ENCODE data around the gene TXNL4B.
A peak's percentile ranks its signal among the peaks of the same experiment; 100 is the strongest.
"Not testable (repeated sequence)": the region's sequence is repeated elsewhere in the genome, so short reads cannot be mapped to it uniquely, and the experiment has no call there.

Gene TXNL4B

DNA sequence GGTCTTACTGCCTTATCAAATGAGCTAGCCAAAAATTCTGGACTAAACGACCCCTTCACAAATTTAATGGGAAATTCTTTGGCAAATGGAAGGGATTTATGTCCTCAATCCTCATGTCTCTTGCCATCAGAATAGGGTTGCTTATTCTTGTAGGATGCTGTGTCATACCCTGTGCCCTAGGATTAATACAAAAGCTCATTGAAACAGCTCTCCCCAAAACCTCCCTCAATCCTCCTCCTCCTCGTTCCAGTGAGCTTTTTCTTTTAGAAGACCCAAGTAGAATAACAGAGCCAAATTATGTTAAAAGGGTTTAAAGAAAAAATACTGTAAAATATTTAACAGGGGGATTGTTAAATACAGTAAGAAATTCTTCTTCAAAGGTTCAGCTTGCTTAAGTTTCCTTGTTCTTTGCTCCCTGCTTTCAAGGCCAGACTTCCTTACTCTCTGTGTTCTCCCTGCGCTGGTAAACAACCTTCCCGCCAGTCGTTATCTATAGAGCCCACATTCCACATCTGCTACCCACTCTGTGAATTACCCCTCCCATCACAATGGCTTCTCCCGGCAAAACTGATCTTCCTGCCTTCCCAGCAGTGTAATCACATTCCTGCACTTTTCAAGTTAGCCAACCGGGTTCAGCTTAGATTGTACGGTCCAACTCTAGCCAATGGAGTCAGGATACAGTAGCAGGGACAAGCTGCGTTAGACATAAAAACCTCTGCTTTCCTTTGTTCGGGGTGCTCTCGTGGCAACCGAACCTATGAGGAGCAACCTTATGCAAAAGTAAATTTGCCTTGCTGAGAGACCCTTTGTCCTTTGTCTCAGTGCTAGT is 20.7 kb downstream of the TXNL4B start:
- no peak for DNase-seq

DNA sequence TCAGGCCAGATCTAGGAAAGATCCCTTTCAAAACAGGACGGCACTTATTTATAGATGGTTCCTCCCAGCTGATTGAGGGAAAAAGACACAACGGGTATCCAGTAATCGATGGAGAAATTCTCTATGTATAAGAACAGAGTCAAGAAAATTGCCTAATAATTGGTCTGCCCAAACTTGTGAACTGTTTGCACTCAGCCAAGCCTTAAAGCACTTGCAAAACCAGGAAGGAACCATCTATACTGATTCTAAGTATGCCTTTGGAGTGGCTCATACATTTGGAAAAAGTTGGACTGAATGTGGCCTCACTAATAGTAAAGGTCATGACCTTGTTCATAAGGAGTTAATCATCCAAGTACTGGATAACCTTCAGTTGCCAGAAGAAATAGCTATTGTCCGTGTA is 24.5 kb downstream of the TXNL4B start:
- DNase-seq = no peak

DNA sequence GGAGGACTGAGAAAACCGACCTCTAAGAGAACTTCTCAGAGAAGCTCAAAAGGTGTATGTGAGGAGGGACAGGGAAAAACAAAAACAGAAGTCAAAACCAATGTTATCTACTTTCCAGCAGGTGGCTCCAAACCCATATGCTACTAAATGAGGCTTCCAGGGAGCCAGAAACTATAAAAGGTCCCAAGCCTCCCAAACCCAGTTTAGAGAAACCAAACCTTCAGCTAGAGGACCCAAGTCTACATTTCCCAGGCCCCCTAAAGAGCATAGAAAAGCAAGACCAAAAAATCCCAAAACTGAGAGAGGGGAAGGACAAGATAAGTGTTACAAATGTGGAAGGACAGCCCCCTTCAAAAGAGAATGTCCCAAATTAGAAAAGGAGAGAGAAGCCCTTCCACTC is 26.7 kb downstream of the TXNL4B start:
- peak; percentile 4 for DNase-seq

DNA sequence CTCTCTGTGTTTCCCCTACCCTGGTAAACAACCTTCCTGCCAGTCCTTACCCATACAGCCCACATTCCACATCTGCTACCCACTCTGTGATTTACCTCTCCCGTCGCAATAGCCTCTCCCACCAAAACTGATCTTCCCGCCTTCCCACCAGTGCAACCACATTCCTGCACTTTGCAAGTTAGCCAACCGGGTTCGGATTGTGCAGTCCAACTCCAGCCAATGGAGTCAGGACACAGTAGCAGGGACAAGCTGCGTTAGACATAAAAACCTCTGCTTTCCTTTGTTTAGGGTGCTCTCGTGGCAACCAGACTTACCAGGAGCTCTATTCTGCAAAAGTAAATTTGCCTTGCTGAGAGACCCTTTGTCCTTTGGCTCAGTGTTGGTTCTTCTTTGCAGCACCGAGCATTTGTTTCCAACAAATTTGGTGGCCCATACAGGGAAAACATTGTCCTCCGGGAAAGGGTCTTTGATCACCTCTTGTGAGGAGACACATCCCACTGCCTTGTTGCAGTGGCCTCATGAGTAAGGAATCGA is 29.0 kb downstream of the TXNL4B start:
- no peak for DNase-seq

DNA sequence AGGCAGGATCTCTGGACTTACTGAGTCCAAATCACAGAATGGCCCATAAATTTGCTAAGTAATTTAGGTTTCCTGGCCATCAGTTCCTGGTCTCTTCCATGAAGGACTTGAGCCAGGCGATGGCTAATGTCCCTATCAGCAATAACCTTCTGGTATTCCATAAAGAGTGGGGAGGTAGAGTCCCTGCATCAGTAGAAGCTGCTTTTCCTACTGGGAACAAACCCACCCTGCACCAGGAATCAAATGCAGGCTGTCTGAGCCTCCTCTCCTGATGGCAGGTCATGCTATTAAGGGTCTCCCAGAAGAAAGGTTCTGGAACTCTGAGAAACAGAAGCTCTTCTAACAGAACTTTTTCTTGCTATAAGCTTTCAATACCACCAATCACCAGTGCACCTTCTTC is 31.9 kb downstream of the TXNL4B start:
- no peak for DNase-seq

DNA sequence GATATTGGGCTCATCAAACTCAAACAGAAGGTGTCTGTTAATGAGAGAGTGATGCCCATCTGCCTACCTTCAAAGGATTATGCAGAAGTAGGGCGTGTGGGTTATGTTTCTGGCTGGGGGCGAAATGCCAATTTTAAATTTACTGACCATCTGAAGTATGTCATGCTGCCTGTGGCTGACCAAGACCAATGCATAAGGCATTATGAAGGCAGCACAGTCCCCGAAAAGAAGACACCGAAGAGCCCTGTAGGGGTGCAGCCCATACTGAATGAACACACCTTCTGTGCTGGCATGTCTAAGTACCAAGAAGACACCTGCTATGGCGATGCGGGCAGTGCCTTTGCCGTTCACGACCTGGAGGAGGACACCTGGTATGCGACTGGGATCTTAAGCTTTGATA is 33.0 kb downstream of the TXNL4B start:
- DNase-seq = no peak

DNA sequence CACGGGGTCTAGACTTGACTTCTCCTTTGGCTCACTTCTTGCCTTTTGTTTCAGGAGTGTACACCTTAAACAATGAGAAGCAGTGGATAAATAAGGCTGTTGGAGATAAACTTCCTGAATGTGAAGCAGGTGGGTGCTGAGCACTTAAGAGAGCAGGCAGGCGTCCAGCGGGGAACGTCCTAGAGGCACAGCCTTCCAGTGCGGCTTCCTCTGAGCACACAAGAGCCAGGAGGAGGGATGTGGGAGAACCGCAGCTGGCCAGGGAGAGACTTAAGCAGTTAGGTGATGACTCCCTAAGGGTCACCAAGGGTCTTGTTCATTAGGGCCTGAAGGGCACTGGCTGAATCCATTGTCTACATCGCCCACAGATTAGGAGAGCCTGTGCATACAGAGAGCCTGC is 34.4 kb downstream of the TXNL4B start:
- not testable (repeated sequence) for DNase-seq

DNA sequence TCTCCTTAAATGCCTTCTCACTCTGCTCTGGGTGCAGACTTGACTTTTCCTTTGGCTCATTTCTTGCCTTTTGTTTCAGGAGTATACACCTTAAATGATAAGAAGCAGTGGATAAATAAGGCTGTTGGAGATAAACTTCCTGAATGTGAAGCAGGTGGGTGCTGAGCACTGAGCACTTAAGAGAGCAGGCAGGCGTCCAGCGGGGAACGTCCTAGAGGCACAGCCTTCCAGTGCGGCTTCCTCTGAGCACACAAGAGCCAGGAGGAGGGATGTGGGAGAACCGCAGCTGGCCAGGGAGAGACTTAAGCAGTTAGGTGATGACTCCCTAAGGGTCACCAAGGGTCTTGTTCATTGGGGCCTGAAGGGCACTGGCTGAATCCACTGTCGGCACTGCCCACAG is 36.1 kb downstream of the TXNL4B start:
- not testable (repeated sequence) for DNase-seq

DNA sequence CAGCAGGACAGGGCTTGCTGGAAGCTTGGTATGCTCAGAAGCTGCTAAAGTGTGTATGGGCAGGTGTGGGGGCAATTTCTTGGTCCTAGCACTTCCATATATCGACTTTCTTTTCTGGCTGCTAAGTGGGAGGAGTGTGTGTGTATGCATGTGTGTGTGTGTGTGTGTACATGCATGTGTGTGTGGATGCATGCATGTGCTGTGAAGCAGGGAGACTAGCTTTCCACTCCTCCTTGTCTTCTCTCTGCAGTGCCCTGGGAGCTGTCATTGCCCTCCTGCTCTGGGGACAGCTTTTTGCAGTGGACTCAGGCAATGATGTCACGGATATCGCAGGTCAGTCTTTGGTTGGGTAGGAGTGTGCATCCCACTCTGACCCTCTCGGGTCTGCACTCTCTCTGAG is 37.5 kb downstream of the TXNL4B start:
- no peak for DNase-seq

DNA sequence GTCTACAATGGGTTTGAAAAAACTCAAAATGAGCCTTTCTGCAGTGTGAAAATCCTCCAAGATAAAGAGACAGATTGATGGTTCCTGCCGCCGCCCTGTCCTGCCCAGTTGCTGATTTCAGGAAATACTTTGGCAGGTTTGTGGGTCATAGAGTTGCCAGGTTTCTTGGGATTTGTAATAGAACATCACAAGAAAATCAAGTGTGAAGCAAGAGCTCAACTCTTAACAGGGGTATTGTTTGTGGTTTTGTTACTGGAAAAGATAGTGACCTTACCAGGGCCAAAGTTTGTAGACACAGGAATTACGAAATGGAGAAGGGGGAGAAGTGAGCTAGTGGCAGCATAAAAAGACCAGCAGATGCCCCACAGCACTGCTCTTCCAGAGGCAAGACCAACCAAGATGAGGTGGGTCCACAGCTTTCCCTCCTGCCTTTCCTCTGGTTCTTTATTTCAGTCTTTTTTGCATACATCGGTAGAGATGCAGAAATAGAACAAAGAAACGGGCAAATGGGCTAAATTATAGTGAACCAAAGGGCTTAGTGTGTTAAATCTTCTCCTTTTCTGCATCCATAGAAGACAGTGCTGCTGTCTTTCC is 39.1 kb downstream of the TXNL4B start, which contains the start of gene HP:
HP (plus strand) TSS at position 252 of the 594 bp plus-strand sequence; CDS start at position 400, 148 bp downstream.
- DNase-seq = not testable (repeated sequence)

DNA sequence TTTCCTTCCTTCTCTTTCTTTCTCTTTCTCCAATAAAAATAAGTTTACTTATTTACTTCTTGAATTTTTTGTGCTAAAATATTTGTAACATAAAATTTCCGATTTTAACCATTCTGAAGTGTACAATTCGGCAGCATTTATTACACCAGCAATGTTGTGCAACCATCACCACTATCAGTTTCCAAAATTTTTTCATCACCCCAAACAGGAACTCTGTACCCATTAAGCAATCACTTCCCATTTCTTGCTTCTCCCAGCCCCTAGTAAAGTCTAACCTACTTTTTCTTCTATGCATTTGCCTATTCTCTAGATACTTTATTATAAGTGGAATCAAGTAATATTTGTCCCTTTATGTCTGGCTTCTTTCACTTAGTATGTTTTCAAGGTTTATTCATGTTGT is 41.6 kb downstream of the TXNL4B start:
- no peak for DNase-seq

DNA sequence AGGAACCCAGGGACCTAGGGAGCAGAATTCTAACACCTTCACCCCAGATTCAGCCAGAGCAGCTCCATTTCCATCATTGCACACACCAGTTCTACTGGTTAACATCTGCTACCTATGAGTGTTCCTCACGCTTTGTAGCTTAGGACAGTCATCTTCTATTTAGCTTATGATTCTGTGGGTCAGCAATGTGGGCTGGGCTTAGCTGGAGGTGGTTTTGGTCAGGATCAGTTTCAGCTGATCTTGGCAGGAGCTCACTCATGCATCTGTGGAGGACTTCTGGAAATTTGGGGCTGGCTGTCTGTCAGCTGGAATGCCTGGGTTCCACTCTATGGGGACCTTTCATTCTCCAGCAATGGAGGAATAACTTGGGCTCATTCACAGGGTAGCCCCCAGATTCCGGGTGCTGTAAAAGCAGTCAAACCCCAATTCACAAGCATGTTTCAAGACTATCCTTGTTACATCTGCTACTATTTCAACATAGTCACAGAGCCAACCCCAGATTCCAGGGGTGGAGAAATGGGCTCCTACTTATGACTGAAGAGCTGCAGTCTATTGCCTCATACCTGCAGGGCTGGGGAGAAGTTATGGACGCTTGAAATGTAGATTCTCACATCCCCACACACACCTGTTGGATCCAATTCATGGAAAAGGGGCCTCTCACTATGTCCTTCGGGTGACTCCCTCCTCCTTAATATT is 42.5 kb downstream of the TXNL4B start:
- DNase-seq = no peak

DNA sequence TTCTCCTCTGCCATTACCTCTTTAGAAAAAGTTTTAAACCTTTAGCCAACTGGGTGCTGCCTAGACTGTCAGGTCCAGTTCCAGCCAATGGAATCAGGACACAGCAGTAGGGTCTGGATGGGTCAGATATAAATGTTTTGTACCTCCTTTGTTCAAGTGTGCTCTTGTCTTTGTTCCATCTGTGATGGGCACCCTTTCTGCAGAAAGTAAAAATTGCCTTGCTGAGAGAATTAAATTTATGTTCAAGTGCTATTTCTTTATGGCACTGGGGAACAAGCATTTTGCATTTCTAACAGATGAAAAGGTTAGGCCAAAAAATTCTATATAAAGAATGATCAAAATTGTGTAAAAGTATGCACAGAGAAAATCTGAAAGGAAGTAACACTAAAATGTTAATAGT is 44.3 kb downstream of the TXNL4B start:
- DNase-seq = no peak

DNA sequence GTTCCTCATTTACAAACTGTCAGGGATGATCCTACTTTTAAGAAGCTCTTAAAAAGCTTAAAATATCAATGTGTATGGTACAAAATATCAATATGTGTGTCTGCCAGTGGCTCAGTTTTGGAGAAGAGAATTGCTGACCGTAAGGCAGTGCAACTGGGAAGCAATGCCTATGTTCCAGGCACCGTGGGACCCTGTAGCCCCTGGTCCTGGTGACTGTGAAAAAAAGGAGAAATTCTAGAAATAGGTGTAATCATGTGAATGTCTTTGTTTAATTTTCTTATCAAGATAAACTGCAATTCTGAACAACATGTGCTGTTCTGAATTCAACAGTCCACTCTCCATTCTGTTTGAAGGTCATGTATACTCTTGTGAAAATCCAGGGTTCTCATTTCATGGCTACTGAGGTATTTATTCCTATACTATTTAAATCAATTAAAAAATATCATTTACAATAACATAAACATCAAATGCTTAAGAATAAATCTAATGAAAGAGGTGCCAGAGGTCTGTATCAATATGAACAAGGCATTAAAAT is 48.5 kb downstream of the TXNL4B start:
- DNase-seq = no peak

DNA sequence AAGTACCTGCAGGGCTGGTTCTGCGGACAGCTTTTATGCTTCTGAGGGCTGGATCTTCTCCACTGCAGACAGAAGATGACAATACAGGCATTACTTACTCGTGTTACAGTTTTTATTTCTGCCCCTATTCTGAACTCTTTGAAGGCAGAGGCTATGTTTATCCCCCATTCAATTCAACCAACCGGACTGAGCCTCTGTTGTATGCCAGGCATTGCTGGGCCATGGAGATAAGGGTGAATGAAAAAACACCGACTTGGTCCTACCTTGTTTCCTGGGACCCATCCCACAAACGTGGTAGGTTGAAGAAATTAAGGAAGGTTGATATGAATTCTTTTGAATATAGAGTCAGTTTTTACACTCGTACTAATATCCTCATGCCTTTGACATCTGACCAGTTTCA is 49.1 kb downstream of the TXNL4B start:
- DNase-seq = no peak

DNA sequence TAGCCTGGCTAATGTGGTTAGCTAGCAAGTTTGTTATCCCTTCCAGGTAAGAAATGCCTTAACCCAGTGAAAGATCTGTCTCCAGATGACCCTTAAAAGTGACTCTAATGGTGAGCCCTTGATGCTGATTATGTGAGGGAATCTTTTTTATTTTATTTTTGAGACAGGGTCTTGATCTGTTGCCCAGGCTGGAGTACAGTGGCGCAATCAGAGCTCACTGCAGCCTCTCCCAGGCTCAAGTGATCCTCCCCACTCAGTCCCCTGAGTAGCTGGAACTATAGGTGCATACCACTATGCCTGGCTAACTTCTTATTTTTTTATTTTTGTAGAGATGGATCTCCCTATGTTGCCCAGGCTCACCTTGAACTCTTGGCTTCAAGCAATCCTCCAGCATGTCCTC is 49.9 kb downstream of the TXNL4B start:
- no peak for DNase-seq

DNA sequence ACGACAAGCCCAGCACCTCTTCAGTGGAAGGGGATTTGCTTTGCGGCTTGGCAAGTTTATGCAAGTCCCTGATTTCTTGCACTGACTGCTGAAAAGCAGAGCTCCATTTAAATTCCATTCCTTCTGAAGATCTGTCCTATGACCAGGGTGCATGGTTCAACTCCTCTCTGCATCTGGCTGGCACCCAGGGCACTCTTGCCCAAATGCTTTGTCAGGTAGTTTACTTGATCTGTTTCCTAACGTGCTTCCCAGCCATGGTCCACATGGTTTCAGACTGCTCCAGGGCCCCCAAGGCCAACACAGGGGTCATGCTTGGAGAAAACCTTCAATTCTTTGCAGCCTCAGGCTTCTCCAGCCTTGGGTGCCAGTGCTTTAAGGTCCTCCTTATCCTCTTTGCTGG is 50.4 kb downstream of the TXNL4B start:
- DNase-seq = no peak

DNA sequence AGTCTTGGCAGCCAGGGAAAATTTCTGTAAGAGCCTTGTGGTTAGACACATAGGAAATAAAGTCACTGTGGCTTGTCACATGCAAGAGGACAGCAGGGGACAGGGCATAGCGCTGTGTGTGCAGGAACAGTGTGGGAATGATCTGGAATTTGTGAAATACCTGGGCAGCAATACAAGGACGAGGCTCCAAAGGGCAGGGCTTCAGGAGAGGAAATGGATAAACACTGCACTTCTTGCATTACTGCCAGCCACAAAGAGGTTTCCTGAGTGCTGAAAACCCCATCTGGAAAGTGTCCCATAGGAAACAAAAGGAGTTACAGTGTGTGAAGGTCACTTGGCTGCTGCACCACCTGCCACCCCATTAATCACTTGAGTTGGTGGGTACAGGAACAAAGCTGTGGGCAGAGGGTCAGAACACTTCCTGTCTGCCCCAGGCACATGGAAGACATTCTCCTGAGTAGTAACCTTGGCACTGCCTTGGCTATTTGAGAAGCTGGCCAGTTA is 51.2 kb downstream of the TXNL4B start:
- DNase-seq = no peak

DNA sequence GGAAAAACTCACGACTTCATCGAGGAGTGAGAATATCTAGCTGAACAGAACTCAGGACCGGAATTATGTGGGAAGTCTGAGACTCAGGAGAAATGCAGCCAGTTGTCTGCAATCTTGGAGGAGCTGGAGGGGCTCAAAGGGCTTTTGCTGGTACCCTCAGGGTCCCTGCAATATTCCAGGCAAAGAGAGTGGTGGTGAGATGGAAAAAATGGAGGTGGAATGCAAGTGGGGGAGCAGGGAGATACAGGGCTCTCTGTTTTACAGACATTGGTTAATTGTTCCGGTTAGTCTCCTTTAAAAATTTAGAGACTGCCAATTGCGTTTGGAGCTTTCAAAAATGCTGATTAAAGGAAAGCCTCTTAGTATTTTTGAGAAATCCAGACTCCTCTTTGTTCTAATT is 57.3 kb downstream of the TXNL4B start:
- DNase-seq = no peak

All from NCI-H1694 (cell line).